Mucosa of stomach (tissue), 1 donor: ENCODE measurements around the gene ZBTB25.

Source experiments
- H3K27me3 ChIP-seq: one replicate; pipeline ENCODE4 v1.7.0; 2013; ENCODE audit warnings: mild to moderate bottlenecking, low read length; ENCODE audit not compliant: control insufficient read depth, insufficient read depth
- H3K36me3 ChIP-seq: one replicate; pipeline ENCODE4 v1.7.0; 2013; ENCODE audit warnings: low read length; ENCODE audit not compliant: control insufficient read depth, insufficient read depth
- H3K4me1 ChIP-seq: one replicate; pipeline ENCODE4 v1.7.0; 2013; ENCODE audit warnings: mild to moderate bottlenecking, low read length; ENCODE audit not compliant: control insufficient read depth, insufficient read depth
- H3K4me3 ChIP-seq: one replicate; pipeline ENCODE4 v1.7.0; 2013; ENCODE audit warnings: low read length
- H3K9ac ChIP-seq: one replicate; pipeline ENCODE4 v1.7.0; 2013; ENCODE audit warnings: mild to moderate bottlenecking, low read length, moderate library complexity
- H3K9me3 ChIP-seq: one replicate; pipeline ENCODE4 v1.7.0; 2013; ENCODE audit warnings: mild to moderate bottlenecking, low read length, moderate library complexity; ENCODE audit not compliant: control insufficient read depth
- donor health status: Pancreatic carcinoma.

Gene ZBTB25

GRCh38 chr14:64493455-64493854 is 10.2 kb downstream of the ZBTB25 start:
- no peaks in the 10 kb centered on the region for H3K36me3 ChIP-seq
- H3K27me3 ChIP-seq: no peaks in the 10 kb centered on the region
- H3K9me3 ChIP-seq: no peaks in the 10 kb centered on the region
- no peak overlapping the region for H3K4me3 ChIP-seq
- H3K4me1 ChIP-seq: no peaks in the 10 kb centered on the region
- no peak overlapping the region for H3K9ac ChIP-seq

- H3K4me3 ChIP-seq: no peak overlapping the region
- no peaks in the 10 kb centered on the region for H3K27me3 ChIP-seq
- no peaks in the 10 kb centered on the region for H3K36me3 ChIP-seq
- H3K9ac ChIP-seq: no peak overlapping the region
- H3K4me1 ChIP-seq: no peaks in the 10 kb centered on the region
- H3K9me3 ChIP-seq: no peaks in the 10 kb centered on the region
Measured at GRCh38 chr14:64491637-64492036, 12.0 kb downstream of the ZBTB25 start.

DNA sequence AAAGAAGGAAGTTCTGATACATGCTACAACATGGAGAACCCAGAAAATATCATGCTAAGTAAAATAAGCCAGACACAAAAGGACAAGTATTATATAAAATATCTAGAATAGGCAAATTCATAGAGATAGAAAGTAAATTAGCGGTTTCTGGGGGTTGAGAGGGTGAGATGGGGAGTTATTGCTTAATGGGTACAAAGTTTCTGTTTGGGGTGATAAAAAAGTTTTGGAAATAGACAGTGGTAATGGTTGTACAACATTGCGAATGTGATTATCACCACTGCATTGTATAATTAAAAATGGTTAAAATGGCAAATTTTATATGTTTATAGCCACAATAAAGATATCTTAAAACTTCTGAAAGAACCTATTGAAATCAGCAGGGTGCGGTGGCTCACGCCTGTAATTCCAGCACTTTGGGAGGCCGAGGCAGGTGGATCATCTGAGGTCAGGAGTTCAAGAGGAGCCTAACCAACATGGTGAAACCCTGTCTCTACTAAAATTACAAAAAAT is 15.0 kb downstream of the ZBTB25 start:
- H3K4me3 ChIP-seq: no peak overlapping the region
- H3K27me3 ChIP-seq: no peaks in the 10 kb centered on the region
- H3K4me1 ChIP-seq: no peaks in the 10 kb centered on the region
- no peaks in the 10 kb centered on the region for H3K9me3 ChIP-seq
- H3K9ac ChIP-seq: no peak overlapping the region
- H3K36me3 ChIP-seq: no peaks in the 10 kb centered on the region

GRCh38 chr14:64478634-64479250 is 24.9 kb downstream of the ZBTB25 start:
- Histone ChIP-seq H3K36me3 (no peaks in the 10 kb centered on the region), H3K4me3 (no peak overlapping the region), H3K4me1 (no peaks in the 10 kb centered on the region), H3K27me3 (no peaks in the 10 kb centered on the region), H3K9ac (no peak overlapping the region), H3K9me3 (no peaks in the 10 kb centered on the region)

- Histone ChIP-seq H3K4me3 (no peak overlapping the region), H3K9ac (no peak overlapping the region), H3K9me3 (no peaks in the 10 kb centered on the region), H3K36me3 (no peaks in the 10 kb centered on the region), H3K4me1 (no peaks in the 10 kb centered on the region), H3K27me3 (no peaks in the 10 kb centered on the region)
Measured at GRCh38 chr14:64476438-64476837, 27.2 kb downstream of the ZBTB25 start.

- Histone ChIP-seq H3K4me1 (no peaks in the 10 kb centered on the region), H3K4me3 (no peak overlapping the region), H3K36me3 (no peaks in the 10 kb centered on the region), H3K9ac (no peak overlapping the region), H3K27me3 (no peaks in the 10 kb centered on the region), H3K9me3 (no peaks in the 10 kb centered on the region)
Measured at GRCh38 chr14:64475585-64476273, 27.9 kb downstream of the ZBTB25 start.

DNA sequence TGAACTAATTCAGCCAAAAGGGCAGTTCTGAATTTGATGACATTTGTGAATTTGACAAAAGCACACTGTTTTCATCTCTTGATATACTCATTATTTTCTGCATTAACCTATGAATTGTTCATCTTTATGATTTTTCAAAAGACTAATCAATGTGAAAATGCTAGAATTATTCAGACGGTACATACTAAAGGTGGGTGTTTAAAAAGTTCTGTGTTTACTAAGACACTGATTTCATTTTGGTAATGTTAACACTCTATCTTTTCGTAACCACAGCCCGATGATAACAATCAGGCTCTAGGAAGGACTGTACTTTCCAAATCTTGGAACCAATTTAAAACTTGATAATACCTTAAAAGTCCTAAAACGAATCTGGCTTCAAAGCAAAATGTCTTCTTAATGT is 28.9 kb downstream of the ZBTB25 start:
- Histone ChIP-seq H3K9me3 (no peaks in the 10 kb centered on the region), H3K4me1 (no peaks in the 10 kb centered on the region), H3K9ac (no peak overlapping the region), H3K36me3 (no peaks in the 10 kb centered on the region), H3K27me3 (no peaks in the 10 kb centered on the region), H3K4me3 (no peak overlapping the region)

GRCh38 chr14:64474041-64474440 is 29.6 kb downstream of the ZBTB25 start:
- Histone ChIP-seq H3K9ac (no peak overlapping the region), H3K36me3 (no peaks in the 10 kb centered on the region), H3K4me1 (no peaks in the 10 kb centered on the region), H3K9me3 (no peaks in the 10 kb centered on the region), H3K4me3 (no peak overlapping the region), H3K27me3 (no peaks in the 10 kb centered on the region)

GRCh38 chr14:64468451-64468850 is 35.2 kb downstream of the ZBTB25 start:
- Histone ChIP-seq H3K9me3 (no peaks in the 10 kb centered on the region), H3K4me3 (no peak overlapping the region), H3K27me3 (no peaks in the 10 kb centered on the region), H3K36me3 (no peaks in the 10 kb centered on the region), H3K9ac (no peak overlapping the region), H3K4me1 (peaks cover 9% of the 10 kb centered on the region)

GRCh38 chr14:64467566-64467965 is 36.1 kb downstream of the ZBTB25 start:
- H3K4me3 ChIP-seq: no peak overlapping the region
- no peaks in the 10 kb centered on the region for H3K27me3 ChIP-seq
- H3K9me3 ChIP-seq: no peaks in the 10 kb centered on the region
- H3K36me3 ChIP-seq: no peaks in the 10 kb centered on the region
- no peak overlapping the region for H3K9ac ChIP-seq
- H3K4me1 ChIP-seq: peaks cover 9% of the 10 kb centered on the region

- Histone ChIP-seq H3K27me3 (no peaks in the 10 kb centered on the region), H3K4me1 (peaks cover 9% of the 10 kb centered on the region), H3K9ac (no peak overlapping the region), H3K9me3 (no peaks in the 10 kb centered on the region), H3K36me3 (no peaks in the 10 kb centered on the region), H3K4me3 (no peak overlapping the region)
Measured at GRCh38 chr14:64467101-64467500, 36.5 kb downstream of the ZBTB25 start.

DNA sequence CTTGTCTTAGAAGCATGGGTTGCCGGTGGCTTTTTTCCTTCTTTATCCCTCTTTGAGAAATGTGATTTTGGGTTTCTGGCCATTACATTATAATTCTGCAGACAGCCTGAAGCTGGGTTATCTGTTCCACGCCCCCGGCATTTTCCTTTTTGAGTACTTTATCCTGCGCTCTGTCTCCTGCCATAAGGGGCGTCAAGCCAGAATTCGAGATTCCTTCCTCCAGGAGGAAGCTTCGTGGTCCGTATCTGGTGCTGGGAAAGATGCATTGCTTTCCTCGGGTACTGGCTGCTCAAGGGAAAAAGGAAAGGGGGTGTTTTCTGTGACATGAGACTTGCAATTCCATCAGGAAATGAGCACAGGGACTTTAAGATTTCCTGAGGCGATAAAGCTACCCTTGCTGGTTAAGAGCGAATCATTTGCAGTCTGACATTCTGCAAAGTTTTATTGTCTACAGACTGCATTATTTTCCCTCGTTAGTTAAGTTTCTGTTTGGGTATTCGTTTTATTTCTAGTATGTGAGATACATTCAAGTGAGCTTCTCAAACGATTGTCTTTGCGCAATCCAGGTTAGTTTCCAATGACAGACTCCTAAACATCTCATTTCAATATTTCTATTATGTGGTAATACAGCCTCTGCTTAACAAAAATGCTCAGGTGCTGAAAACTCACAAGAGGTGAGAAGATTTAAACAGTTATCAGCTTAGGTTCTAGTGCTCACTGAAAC is 37.6 kb downstream of the ZBTB25 start:
- no peaks in the 10 kb centered on the region for H3K36me3 ChIP-seq
- peaks cover 9% of the 10 kb centered on the region for H3K4me1 ChIP-seq
- H3K9ac ChIP-seq: peak overlapping the region; percentile 60
- H3K9me3 ChIP-seq: no peaks in the 10 kb centered on the region
- peak overlapping the region; percentile 54 for H3K4me3 ChIP-seq
- H3K27me3 ChIP-seq: no peaks in the 10 kb centered on the region
